ENCODE data around the gene ARHGEF7.
"Not testable (repeated sequence)": the region's sequence is repeated elsewhere in the genome, so short reads cannot be mapped to it uniquely, and the experiment has no call there.

Gene ARHGEF7

DNA sequence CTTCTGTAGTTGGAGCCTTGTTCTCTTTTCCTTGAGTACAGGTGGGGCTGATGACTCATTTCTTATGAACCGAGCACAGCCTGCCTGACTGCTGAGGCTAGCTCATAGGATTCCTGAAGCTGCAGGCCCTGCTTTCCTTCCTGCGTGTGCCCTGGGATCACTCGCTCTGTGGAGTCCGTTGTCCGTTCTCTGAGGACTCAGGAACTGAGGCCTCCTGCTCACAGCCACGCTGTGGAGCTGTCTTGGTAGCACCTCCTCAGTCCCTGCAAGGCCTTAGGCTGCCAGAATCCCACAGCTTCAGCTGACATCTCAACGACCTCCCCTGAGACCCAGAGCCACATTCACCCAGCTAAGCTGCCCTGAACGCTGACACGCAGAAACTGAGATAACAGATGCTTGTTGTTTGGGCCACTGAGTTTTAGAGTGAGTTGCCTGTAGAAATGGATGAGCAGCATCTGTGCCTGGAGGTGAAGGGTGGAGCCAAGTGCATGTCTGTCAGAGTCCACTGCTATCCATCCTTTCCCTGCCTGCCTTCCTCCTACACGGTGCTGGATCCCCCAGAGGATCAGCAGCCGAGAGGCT, 72.9 kb downstream of the ARHGEF7 start:
- TF ChIP-seq, protein P1, sequence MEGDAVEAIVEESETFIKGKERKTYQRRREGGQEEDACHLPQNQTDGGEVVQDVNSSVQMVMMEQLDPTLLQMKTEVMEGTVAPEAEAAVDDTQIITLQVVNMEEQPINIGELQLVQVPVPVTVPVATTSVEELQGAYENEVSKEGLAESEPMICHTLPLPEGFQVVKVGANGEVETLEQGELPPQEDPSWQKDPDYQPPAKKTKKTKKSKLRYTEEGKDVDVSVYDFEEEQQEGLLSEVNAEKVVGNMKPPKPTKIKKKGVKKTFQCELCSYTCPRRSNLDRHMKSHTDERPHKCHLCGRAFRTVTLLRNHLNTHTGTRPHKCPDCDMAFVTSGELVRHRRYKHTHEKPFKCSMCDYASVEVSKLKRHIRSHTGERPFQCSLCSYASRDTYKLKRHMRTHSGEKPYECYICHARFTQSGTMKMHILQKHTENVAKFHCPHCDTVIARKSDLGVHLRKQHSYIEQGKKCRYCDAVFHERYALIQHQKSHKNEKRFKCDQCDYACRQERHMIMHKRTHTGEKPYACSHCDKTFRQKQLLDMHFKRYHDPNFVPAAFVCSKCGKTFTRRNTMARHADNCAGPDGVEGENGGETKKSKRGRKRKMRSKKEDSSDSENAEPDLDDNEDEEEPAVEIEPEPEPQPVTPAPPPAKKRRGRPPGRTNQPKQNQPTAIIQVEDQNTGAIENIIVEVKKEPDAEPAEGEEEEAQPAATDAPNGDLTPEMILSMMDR (IDR thresholded peaks at IDR 0.05): no peak
- no peak for TF ChIP-seq ZFX (IDR thresholded peaks at IDR 0.05; ENCODE audit: borderline replicate concordance)
- no peak overlapping the region for H3K27ac ChIP-seq

DNA sequence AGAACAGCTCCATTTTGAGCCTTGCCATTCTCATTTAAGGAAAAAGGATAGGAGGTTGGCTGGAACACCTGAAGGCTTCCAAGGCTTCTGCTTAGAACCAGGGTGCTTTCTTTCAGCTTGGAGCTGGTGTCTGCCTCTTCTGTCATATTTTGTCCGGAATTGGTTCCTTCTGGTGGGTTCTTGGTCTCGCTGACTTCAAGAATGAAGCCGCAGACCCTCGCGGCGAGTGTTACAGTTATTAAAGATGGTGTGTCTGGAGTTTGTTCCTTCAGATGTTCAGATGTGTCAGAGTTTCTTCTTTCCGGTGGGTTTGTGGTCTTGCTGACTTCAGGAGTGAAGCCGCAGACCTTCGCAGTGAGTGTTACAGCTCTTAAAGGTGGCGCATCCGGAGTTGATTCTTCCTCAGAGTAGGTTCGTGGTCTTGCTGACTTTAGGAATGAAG, 74.0 kb downstream of the ARHGEF7 start:
- not testable (repeated sequence) for H3K27ac ChIP-seq

GRCh38 chr13:111189516-111189915, 74.4 kb downstream of the ARHGEF7 start:
- not testable (repeated sequence) for H3K27ac ChIP-seq

DNA sequence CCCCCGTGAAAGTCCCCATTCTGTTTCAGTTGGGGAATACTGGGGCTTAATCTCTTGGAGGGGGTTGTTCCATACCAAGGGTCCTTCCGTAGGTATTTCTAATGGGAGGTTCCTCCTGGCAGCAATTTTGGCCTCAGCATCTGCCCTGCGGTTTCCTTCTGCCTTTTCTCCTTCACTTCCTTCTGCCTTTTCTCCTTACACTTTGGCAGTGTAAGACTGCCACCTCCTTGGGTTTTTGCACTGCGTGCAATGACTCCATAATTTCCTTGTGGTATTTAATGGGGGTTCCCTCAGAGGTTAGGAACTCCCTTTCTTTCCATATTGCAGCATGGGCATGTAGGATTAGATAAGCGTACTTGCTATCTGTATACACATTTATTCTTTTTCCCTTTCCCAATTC, 78.1 kb downstream of the ARHGEF7 start:
- not testable (repeated sequence) for H3K27ac ChIP-seq

DNA sequence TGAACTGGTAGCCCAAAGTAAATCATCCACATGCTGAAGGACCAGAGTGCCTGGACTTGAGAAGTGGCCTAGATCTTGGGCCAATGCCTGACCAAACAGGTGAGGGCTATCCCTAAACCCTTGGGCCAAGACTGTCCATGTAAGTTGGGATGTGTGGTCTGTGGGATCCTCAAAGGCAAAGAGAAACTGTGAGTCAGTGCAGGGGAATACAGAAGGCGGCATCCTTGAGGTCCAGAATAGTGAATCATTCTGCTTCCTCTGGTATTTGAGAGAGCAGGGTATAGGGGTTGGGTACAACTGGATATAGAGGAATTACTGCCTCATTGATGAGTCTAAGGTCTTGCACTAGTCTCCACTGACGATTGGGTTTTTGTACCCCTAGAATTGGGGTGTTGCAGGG, 79.5 kb downstream of the ARHGEF7 start:
- H3K27ac ChIP-seq: not testable (repeated sequence)

DNA sequence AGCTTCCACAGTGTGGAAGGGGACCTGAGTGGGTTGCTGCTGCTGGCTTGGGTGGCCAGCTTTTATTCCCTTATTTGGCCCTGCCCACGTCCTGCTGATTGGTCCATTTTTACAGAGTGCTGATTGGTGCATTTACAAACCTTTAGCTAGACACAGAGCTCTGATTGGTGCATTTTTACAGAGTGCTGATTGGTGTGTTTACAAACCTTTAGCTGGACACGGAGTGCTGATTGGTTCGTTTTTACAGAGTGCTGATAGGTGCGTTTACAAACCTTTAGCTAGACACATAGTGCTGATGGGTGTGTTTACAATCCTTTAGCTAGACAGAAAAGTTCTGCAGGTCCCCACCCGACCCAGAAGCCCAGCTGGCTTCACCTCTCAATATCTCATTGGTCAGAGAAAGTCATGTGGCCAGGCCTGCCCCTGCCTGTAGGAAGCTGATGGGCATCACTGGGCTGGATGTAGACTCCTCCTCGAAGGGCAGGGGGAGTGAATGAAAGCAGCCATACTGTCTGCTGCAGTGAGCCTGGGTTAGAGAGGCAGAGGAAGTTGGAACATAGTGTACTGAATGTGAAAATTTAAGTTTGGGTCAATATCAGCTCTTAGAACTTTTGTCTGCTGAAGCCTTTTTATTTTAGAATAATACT, 83.7 kb downstream of the ARHGEF7 start:
- not testable (repeated sequence) for H3K27ac ChIP-seq

- no peak overlapping the region for H3K27ac ChIP-seq
These were observed 86.3 kb downstream of the ARHGEF7 start for GRCh38 chr13:111201304-111201940.

GRCh38 chr13:111202156-111202621, 87.1 kb downstream of the ARHGEF7 start:
- TF ChIP-seq, protein P1 (IDR thresholded peaks at IDR 0.05): no peak
- no peak for TF ChIP-seq ZFX (IDR thresholded peaks at IDR 0.05; ENCODE audit: borderline replicate concordance)
- H3K27ac ChIP-seq: no peak overlapping the region

More at GRCh38 chr13:111201304-111201940, 86.3 kb downstream of the ARHGEF7 start:
- TF ChIP-seq, protein P1 (IDR thresholded peaks at IDR 0.05): no peak
- TF ChIP-seq ZFX (IDR thresholded peaks at IDR 0.05; ENCODE audit: borderline replicate concordance): no peak

DNA sequence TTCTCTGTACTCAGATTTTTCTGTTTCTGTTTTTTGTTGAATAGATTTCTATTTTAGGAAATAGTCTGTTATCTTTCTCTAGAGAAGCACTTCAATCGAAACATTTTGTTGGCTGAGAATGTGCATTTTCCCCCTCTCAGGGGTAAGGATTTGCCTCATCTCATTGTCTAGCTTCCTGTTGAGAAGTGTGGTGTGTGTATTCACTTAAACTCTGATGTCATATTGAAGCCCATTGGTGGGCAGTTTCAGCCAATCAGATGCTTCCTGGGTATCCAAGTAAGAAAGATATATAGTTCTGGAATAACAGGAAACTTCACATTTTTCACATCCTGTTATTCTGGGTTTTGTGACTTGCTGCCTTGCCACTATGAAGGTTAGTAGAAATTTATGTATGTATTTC, 87.6 kb downstream of the ARHGEF7 start:
- no peak overlapping the region for H3K27ac ChIP-seq
- TF ChIP-seq, protein P1 (IDR thresholded peaks at IDR 0.05): no peak
- TF ChIP-seq ZFX (IDR thresholded peaks at IDR 0.05; ENCODE audit: borderline replicate concordance): no peak

DNA sequence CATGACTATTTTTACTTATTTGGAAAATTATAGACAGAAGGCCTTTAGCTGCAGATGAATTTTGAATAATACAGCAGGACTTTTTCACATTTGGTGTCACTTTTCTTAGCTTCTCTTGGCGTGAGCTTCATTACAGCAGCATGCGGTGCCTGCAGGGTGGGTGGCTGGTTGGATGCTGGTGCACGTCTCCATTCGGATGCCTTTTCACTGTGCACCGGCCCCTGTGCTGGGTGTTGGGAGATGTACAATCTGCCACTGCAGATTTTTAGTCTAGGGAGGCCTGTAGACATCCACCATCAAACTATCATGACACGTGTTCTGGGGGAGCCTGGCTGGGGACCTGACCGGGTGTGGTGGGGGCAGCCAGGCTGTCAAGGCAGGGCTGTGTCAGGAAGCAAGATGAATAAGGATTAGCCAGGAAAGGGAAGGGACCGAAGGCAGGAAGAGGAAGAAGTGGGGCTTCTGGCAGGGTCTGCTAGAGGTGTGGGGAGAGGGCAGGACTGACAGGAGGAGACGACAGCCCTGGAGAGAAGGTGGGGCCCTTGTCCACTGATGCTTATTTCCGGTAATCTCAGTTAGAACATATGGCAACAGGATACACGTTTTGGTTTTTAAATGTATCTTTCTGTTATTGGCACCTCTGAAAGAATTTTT, 88.8 kb downstream of the ARHGEF7 start:
- TF ChIP-seq ZFX (IDR thresholded peaks at IDR 0.05; ENCODE audit: borderline replicate concordance): no peak
- TF ChIP-seq, protein P1 (IDR thresholded peaks at IDR 0.05): no peak
- H3K27ac ChIP-seq: no peak overlapping the region
